Panc1 (cell line): ENCODE measurements around the gene CCDC89. TPM values are rescaled to one million over a fixed set of nuclear protein-coding genes. Genes with fewer than 3 reads are reported as not detected.

ENCODE experiments used
- ATAC-seq: fragments of 200-7000 bp; cut with Tn5 transposase; 2 replicates; pipeline ENCODE4 v1.9.1; 2020; ENCODE audit warnings: mild to moderate bottlenecking, moderate library complexity
- BruUV-seq: library from RNA; stranded (reverse); fragments of 400-500 nt; replicated peaks from 2 replicates; lab custom pipeline; 2021; lab: Mats Ljungman, UMichigan
- CTCF ChIA-PET: fragments of 300-600 bp; sonication (Branson Sonifier 250); formaldehyde crosslinking; loops from one replicate; lab custom pipeline; 2022; ENCODE audit warnings: antibody characterized with exemption; lab: Charles Lee
- POLR2A ChIA-PET: fragments of 300-600 bp; sonication (Branson Sonifier 250); formaldehyde crosslinking; loops from one replicate; lab custom pipeline; 2022; ENCODE audit warnings: antibody characterized with exemption; lab: Charles Lee
- DNase-seq: peaks from one replicate; pipeline ENCODE4 v3.0.0-alpha.2; 2010; ENCODE audit warnings: low read depth, low spot score
- H3K27ac ChIP-seq: 2 replicates; pipeline ENCODE4 v1.5.1; 2011; ENCODE audit warnings: mild to moderate bottlenecking, low read length, inconsistent platforms
- H3K27me3 ChIP-seq: fragments of 200-500 bp; sonication (Bioruptor generic); 2 replicates; pipeline ENCODE4 v1.6.0; 2014; ENCODE audit warnings: low read length, inconsistent platforms; ENCODE audit not compliant: control insufficient read depth, insufficient read depth
- H3K36me3 ChIP-seq: fragments of 200-500 bp; sonication (Bioruptor generic); 2 replicates; pipeline ENCODE4 v1.5.1; 2014; ENCODE audit warnings: inconsistent platforms, mild to moderate bottlenecking, low read length, moderate library complexity; ENCODE audit not compliant: control insufficient read depth, insufficient read depth
- H3K4me1 ChIP-seq: 2 replicates; pipeline ENCODE4 v1.5.1; 2011; ENCODE audit warnings: inconsistent platforms, mild to moderate bottlenecking, low read length, moderate library complexity; ENCODE audit not compliant: control insufficient read depth, insufficient read depth
- H3K4me3 ChIP-seq, 2 experiments: 2 replicates each; pipeline ENCODE4 v1.5.1; 2011 to 2012; ENCODE audit warnings: low read depth in 2 of 2, low read length in 2 of 2, mild to moderate bottlenecking in 2 of 2, inconsistent platforms in 1 of 2, moderate library complexity in 1 of 2
- H3K9me3 ChIP-seq: fragments of 200-500 bp; sonication (Bioruptor generic); 2 replicates; pipeline ENCODE4 v1.5.1; 2014; ENCODE audit warnings: low read depth, mild to moderate bottlenecking, inconsistent platforms, low read length, moderate library complexity; ENCODE audit not compliant: control insufficient read depth, insufficient read depth
- CTCF ChIP-seq: fragments of 450-650 bp; IDR thresholded peaks from 2 replicates; pipeline ENCODE4 v1.5.1; 2017; ENCODE audit warnings: mild to moderate bottlenecking
- POLR2AphosphoS5 ChIP-seq: IDR thresholded peaks from 2 replicates; pipeline ENCODE4 v1.6.1; 2012; ENCODE audit warnings: mild to moderate bottlenecking, low read depth, low read length, moderate library complexity
- SIN3A ChIP-seq: IDR thresholded peaks from 2 replicates; pipeline ENCODE4 v1.6.1; 2012; ENCODE audit warnings: low read depth, mild to moderate bottlenecking, low read length, moderate library complexity, borderline replicate concordance; ENCODE audit not compliant: insufficient read depth
- TCF7L2 ChIP-seq: IDR thresholded peaks from 2 replicates; pipeline ENCODE4 v1.6.1; 2011; ENCODE audit warnings: mild to moderate bottlenecking, low read depth, low read length, inconsistent platforms
- in situ Hi-C: cut with HindIII; loops from 2 replicates; pipeline ENCODE4 v1.10.0; 2016; ENCODE audit warnings: low sequenced_read_pairs, low pct_unique_long_range_greater_than_20kb
- intact Hi-C: fragments of 100-400 bp; cut with micrococcal nuclease; formaldehyde crosslinking; loops from one replicate; pipeline ENCODE4 v1.10.0; 2022; ENCODE audit not compliant: unreplicated experiment
- total RNA-seq: library from RNA; stranded (reverse); gene quantifications from one replicate; pipeline ENCODE4 v1.2.1, GENCODE V29; 2021; ENCODE audit not compliant: unreplicated experiment
- TF ChIP-seq, protein P1 (sequence below), 2 experiments: IDR thresholded peaks; 2 replicates each; pipeline ENCODE4 v1.6.1; 2011 to 2012; ENCODE audit warnings: low read depth in 2 of 2, control low read depth in 1 of 2, low read length in 1 of 2, mild to moderate bottlenecking in 1 of 2, moderate library complexity in 1 of 2; ENCODE audit not compliant: insufficient read depth in 1 of 2

The CCDC89 gene
- total RNA-seq, 1 experiment from 2014 or later, result 1.7 TPM

DNA sequence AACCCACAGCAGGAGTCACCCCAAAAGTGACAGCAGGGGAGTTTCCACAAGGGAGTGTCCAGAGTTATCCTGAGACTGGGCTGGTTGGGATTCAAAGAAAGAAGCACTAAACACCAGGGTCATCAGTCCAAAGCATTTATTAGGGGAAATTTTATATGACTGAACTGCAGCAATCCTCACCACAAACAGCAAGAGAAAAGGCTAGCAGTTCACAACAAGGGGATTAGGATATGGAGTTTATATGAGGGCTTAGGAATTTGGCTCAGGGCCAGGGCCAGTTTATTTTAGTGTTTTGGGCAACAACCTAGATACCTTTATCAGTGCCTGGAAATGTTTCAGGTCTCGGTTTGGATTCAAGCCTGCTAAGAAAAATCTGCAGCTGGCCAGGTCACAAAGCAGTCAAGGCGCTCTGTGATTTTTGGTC lies 42.8 kb downstream of the CCDC89 start:
- ChIA-PET CTCF (no interaction called here), POLR2A (no interaction called here)
- intact Hi-C loops, result no loop called here
- ATAC-seq (no peak), DNase-seq (no peak)
- in situ Hi-C loops, result no loop called here
- no TSS peak for BruUV-seq
- Histone ChIP-seq H3K27ac (no peak overlapping the region; the same call in 1 of the 2 replicates), H3K9me3 (no peaks in the 10 kb centered on the region), H3K36me3 (no peaks in the 10 kb centered on the region), H3K27me3 (no peaks in the 10 kb centered on the region), H3K4me1 (peaks cover 14% of the 10 kb centered on the region), H3K4me3 (no peak overlapping the region)
- TF ChIP-seq POLR2AphosphoS5 (0 out of 2 replicates have a peak, but pooled peaks have one; percentile 51), TCF7L2 (peak; percentile 86), SIN3A (no peak)
- TF ChIP-seq, protein P1, sequence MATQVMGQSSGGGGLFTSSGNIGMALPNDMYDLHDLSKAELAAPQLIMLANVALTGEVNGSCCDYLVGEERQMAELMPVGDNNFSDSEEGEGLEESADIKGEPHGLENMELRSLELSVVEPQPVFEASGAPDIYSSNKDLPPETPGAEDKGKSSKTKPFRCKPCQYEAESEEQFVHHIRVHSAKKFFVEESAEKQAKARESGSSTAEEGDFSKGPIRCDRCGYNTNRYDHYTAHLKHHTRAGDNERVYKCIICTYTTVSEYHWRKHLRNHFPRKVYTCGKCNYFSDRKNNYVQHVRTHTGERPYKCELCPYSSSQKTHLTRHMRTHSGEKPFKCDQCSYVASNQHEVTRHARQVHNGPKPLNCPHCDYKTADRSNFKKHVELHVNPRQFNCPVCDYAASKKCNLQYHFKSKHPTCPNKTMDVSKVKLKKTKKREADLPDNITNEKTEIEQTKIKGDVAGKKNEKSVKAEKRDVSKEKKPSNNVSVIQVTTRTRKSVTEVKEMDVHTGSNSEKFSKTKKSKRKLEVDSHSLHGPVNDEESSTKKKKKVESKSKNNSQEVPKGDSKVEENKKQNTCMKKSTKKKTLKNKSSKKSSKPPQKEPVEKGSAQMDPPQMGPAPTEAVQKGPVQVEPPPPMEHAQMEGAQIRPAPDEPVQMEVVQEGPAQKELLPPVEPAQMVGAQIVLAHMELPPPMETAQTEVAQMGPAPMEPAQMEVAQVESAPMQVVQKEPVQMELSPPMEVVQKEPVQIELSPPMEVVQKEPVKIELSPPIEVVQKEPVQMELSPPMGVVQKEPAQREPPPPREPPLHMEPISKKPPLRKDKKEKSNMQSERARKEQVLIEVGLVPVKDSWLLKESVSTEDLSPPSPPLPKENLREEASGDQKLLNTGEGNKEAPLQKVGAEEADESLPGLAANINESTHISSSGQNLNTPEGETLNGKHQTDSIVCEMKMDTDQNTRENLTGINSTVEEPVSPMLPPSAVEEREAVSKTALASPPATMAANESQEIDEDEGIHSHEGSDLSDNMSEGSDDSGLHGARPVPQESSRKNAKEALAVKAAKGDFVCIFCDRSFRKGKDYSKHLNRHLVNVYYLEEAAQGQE (IDR thresholded peaks at IDR 0.05; ENCODE audit: insufficient read depth in 1 of 2, low read depth in 2 of 2, low read length in 1 of 2), result no peak

GRCh38 chr11:85634747-85635146 lies 51.2 kb downstream of the CCDC89 start:
- in situ Hi-C loops, result no loop called here
- DNase-seq (no peak), ATAC-seq (no peak)
- no peak overlapping the region for H3K4me3 ChIP-seq
- H3K4me1 ChIP-seq, result peaks cover 7% of the 10 kb centered on the region
- H3K9me3 ChIP-seq, result no peaks in the 10 kb centered on the region
- POLR2A ChIA-PET, result no interaction called here
- H3K27ac ChIP-seq, result no peak overlapping the region
- CTCF ChIA-PET, result no interaction called here
- no peaks in the 10 kb centered on the region for H3K27me3 ChIP-seq
- BruUV-seq, result no TSS peak
- intact Hi-C loops, result no loop called here
- H3K36me3 ChIP-seq, result peaks cover 23% of the 10 kb centered on the region
- TF ChIP-seq CTCF (no peak), SIN3A (no peak), TCF7L2 (no peak), POLR2AphosphoS5 (no peak)
- TF ChIP-seq, protein P1 (IDR thresholded peaks at IDR 0.05; ENCODE audit: insufficient read depth in 1 of 2, low read depth in 2 of 2, low read length in 1 of 2), result no peak

Other genes starting within 250 kb of the CCDC89 start
- 4.2 TPM for gene DLG2, start 58.9 kb downstream of the CCDC89 start, total RNA-seq
- 106 TPM for gene TMEM126B, start 57.6 kb downstream of the CCDC89 start, total RNA-seq
- 50.9 TPM for gene TMEM126A, start 38.2 kb downstream of the CCDC89 start, total RNA-seq
- gene CREBZF, start 21.1 kb downstream of the CCDC89 start, total RNA-seq, result 75.8 TPM
- 132 TPM for gene SYTL2, start 124.9 kb upstream of the CCDC89 start, total RNA-seq
- gene CCDC83, start 169.2 kb upstream of the CCDC89 start, total RNA-seq, result not detected